HG03045 (cell line): ENCODE results near the gene TEN1.
"Not testable (repeated sequence)": the region's sequence is repeated elsewhere in the genome, so short reads cannot be mapped to it uniquely, and the experiment has no call there.

Experiments used
- ATAC-seq: cut with Tn5 transposase; IDR thresholded peaks from one replicate; pipeline ENCODE4 v1.9.1; 2021; ENCODE audit warnings: mild to moderate bottlenecking, moderate library complexity; ENCODE audit not compliant: unreplicated experiment

The TEN1 gene

GRCh38 chr17:75978938-75979704, at the start of gene TEN1, which contains the start of gene ACOX1:
TEN1 (plus strand) TSS chr17:75979240; CDS start chr17:75986193, 6,953 bp downstream.
ACOX1 (minus strand) TSS chr17:75979166; CDS start chr17:75979073, 93 bp downstream.
- ATAC-seq = peak; percentile 87

DNA sequence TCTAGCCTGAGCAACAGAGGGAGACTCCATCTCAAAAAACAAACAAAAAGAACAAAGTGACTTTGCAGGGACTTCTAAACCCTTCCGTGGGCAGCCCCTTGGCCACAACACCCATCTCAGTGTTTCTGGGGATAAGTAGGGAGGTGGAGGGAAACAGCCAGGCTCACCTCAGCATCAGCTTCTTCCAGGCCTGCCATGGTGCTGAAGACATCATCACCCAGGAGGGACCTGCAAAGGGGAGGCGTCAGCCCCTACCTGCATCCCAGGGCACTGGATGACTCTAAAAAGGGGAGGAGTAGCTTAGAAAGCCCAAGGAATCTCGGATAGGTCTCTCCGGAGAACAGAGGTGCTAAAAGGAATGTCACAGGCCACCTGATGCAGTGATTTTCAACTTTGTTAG, 48.0 kb upstream of the TEN1 start:
- ATAC-seq = no peak

GRCh38 chr17:75932852-75933251, 46.2 kb upstream of the TEN1 start:
- ATAC-seq = no peak

DNA sequence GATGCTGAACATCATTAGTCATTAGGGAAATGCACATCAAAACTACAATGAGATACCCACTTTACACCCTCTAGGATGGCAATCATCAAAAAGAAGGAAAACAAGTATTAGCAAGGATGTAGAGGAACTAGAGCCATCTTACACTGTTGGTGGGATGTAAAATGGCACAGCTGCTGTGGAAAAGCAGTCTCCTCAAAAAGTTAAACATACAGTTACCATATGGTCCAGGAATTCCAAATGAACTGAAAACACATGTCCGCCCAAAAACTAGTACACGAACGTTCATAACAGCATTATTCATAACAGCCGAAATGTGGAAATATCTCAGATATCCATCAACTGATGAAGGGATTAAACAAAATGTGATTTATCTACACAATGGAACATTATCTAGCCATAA, 45.2 kb upstream of the TEN1 start:
- ATAC-seq = no peak

DNA sequence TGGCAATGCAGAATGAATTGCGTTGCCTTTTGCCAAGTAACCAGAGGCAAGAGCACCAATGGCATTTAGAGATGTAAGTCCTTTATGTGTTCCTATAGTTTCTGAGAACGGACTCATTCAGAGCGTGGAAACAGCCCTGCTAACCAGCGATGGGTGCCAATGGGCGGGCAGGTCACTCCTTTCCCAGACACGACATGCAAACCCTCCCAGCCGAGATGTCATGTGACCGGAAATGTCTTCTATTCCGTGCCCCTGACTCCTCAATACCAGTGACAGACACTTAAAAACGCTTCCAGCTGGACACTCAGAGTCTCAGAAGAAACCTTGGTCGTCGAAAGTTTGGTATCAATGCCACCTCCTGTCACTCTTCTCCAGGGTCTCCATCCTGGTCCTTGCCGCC, 41.4 kb upstream of the TEN1 start:
- no peak for ATAC-seq

- ATAC-seq = peak; percentile 96
Observed at GRCh38 chr17:75940727-75941441, 38.2 kb upstream of the TEN1 start, which contains the start of gene FBF1. FBF1 (minus strand) TSS chr17:75941042; CDS start chr17:75938149, 2,893 bp downstream.

- ATAC-seq = no peak
Observed at GRCh38 chr17:75941442-75941819, 37.6 kb upstream of the TEN1 start.

- ATAC-seq = no peak
Observed at GRCh38 chr17:75942473-75942872, 36.6 kb upstream of the TEN1 start.

DNA sequence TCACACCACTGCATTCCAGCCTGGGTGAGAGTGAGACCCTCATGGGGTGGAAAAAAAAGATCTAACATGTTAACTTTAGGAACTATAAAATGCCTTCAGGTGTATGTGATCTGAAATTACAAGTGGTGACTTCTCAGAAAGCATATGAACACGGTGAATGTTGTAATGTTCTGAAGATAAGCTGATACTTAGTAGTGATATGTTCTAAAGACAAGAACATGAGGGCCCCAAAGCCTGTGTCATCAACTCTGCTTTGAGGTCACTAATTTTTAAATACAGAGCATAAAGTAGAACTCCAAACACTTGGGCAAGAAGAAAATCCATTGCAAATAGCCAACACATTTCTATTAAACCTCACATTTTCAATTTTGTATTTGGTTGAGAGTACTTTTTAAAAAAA, 35.5 kb upstream of the TEN1 start:
- no peak for ATAC-seq

DNA sequence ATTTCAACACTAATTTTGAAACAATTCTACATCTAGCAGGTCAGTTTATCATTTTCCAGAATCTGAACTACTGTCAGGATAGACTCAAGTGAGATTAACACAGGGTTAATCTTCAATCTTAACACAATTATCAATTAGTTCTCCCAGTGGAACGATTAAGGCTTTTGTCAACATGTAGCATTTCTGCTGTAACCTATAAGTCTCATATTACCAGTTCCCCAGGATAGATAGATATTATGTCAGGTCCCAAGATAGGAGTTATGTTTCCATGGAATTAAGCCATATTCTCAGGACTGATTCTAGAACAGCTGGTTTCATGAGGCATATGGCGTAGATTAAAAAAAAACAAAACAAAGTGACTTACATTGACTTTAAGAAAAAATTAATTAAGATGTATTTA, 33.8 kb upstream of the TEN1 start:
- no peak for ATAC-seq

DNA sequence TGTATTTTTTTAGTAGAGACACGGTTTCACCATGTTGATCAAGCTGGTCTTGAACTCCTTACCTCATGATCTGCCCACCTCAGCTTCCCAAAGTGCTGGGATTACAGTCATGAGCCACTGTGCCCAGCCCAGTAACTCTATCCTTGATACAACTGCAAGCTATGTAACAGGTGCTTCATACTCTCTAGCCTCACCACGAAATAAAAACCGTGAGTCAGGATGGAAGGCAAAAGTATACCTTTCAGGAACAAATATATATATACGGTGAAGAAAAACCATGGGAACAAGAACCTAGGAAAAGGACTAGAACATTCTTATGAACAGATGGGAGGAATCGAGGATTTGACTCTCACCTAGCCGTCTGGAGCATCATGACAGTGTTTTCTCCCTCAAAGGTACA, 28.6 kb upstream of the TEN1 start:
- no peak for ATAC-seq

DNA sequence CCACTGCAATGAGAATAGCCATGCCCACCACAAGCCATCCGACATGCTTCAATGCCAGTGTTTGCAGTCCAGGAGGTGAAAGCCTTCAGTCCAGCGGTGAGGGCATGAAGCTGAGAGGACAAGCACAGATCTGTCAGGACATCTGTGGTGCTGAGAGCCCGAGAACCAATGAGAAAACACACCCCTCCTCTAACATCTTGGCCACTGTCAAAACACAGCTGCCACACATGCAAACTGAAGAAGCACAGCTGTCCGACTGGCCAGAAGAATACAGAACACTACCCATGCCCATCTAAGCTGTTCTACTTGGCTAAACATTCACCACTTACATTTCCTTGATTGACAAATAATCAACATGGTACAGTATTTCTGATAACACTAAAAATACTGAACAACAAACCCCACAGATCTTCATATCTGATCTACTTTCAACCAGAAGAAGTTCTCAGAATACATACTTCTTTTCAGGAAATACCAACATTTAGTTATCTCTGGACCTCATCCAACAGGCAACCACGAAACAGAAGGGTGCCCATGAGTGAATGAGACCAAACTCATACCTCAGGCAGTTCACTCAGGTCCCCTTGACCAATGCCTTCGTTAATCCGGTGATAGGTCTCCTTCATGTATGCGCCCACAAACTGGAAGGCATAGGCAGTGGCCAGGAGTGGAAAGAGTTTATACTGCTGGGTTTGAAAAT, 28.0 kb upstream of the TEN1 start:
- ATAC-seq = no peak

- ATAC-seq = no peak
Observed at GRCh38 chr17:75959051-75959838, 19.8 kb upstream of the TEN1 start.

DNA sequence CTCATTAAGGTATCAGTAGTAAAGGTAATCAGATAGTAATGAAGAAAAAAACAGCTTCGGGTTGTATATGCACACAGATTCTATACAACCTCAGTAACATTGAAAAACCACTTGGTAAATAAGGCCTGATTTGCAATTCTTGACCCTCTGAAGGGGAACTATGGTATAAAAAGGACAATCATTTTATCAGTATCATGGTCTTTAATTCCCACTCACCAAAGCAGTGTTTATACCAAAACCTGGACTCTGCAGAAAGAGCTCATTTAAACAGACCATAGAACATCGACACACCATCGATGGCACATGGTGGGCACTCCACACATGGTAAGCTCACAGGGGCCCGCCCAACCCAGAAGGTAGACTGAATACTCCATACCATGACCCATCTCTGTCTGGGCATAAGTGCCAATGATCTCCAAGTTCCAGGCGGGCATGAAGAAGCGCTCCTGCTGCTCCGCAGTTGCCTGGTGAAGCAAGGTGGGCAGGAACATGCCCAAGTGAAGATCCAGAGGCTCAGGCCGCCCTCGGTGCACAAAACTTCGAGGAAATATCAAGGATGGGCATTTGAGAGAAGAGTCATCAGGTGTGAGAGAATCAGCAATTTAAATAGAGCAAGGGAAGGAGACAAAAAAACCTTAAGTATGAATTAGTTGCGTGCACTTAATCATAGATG, 19.1 kb upstream of the TEN1 start:
- no peak for ATAC-seq

DNA sequence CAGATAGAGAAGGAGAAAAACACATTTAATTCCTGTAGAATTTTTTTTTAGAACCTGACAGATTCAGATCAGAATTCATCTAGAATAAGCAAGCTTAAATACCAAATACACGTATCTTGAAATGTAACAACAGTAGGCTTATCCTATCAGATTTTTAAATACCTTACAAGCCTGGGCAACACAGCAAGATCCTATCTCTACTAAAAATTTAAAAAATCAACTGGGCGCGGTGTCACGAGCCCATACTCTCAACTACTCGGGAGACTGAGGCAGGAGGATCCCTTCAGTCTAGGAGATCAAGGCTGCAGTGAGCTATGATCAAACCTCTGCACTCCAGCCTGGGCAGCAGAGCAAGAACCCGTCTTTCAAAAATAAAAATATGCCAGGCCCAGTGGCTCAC, 13.6 kb upstream of the TEN1 start:
- ATAC-seq = no peak

- ATAC-seq = not testable (repeated sequence)
Observed at GRCh38 chr17:75969044-75969443, 10.0 kb upstream of the TEN1 start.

DNA sequence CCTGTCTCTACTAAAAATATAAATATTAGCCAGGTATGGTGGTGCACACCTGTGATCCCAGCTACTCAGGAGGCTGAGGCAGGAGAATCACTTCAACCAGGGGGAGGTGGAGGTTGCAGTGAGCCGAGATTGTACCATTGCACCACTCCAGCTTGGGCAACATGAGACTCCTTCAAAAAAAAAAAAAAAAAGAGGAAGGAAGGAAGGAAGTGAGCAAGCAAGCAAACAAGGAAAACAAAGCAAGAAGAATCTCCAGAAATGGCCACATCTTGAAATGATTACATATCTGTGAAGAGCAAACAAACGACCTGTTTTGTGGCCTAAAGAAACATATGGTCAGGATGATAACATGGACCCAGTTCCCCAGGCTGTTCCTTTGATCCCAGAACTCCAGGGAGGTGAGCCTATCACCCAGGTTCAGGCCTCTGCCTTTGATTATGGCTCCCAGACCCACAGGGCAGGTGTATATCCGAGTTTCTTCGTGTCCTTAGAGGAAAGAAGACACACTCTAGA, 9.0 kb upstream of the TEN1 start:
- no peak for ATAC-seq

DNA sequence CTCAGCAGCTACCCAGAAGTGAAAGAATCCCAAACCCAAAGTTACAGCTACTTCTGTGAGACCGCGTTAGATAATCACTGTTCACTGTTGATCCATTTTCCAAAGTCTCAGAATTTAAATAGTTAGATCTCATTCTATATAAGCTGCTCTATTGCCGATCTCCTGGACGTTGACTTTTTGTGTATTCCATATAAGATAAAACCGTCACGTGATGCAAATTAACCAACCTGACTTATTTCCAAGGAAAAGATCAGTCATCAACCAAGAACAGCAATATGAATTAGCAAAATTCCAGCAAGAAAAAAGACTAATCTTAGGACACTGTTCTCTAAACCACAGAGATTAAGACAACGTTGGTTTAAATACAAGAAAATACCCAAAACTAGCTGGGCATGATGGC, 8.4 kb upstream of the TEN1 start:
- no peak for ATAC-seq

GRCh38 chr17:75975187-75975586, 3.9 kb upstream of the TEN1 start:
- not testable (repeated sequence) for ATAC-seq

- ATAC-seq = no peak
Observed at GRCh38 chr17:75975757-75976174, 3.3 kb upstream of the TEN1 start.
